ENCODE data around the gene SPTSSA. TPM values are rescaled to one million over a fixed set of nuclear protein-coding genes. Genes with fewer than 3 reads are reported as not detected.
"Not testable (repeated sequence)": the region's sequence is repeated elsewhere in the genome, so short reads cannot be mapped to it uniquely, and the experiment has no call there.

SPTSSA gene
- total RNA-seq, 1 experiment from 2014 or later = 24.5 TPM

DNA sequence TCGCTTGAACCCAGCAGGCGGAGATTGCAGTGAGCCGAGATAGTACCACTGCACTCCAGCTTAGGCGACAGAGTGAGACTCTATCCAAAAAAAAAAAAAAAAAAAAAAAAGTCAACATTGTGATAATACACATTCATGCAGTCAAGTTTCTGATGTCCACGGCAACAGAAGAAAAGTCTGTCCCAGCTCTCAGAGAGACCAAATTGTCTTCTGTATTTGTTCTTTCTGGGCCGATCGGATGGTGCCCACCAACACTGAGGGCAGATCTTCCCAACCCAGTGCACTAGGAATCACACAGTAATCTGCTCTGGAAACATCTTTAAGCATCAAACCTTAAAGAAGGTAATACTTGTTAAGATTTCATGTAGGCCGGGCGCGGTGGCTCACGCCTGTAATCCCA, 45.8 kb upstream of the SPTSSA start (continued):
- TF ChIP-seq, protein P1, sequence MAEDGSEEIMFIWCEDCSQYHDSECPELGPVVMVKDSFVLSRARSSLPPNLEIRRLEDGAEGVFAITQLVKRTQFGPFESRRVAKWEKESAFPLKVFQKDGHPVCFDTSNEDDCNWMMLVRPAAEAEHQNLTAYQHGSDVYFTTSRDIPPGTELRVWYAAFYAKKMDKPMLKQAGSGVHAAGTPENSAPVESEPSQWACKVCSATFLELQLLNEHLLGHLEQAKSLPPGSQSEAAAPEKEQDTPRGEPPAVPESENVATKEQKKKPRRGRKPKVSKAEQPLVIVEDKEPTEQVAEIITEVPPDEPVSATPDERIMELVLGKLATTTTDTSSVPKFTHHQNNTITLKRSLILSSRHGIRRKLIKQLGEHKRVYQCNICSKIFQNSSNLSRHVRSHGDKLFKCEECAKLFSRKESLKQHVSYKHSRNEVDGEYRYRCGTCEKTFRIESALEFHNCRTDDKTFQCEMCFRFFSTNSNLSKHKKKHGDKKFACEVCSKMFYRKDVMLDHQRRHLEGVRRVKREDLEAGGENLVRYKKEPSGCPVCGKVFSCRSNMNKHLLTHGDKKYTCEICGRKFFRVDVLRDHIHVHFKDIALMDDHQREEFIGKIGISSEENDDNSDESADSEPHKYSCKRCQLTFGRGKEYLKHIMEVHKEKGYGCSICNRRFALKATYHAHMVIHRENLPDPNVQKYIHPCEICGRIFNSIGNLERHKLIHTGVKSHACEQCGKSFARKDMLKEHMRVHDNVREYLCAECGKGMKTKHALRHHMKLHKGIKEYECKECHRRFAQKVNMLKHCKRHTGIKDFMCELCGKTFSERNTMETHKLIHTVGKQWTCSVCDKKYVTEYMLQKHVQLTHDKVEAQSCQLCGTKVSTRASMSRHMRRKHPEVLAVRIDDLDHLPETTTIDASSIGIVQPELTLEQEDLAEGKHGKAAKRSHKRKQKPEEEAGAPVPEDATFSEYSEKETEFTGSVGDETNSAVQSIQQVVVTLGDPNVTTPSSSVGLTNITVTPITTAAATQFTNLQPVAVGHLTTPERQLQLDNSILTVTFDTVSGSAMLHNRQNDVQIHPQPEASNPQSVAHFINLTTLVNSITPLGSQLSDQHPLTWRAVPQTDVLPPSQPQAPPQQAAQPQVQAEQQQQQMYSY (CRISPR knock-in tag; IDR thresholded peaks at IDR 0.05) = no peak

DNA sequence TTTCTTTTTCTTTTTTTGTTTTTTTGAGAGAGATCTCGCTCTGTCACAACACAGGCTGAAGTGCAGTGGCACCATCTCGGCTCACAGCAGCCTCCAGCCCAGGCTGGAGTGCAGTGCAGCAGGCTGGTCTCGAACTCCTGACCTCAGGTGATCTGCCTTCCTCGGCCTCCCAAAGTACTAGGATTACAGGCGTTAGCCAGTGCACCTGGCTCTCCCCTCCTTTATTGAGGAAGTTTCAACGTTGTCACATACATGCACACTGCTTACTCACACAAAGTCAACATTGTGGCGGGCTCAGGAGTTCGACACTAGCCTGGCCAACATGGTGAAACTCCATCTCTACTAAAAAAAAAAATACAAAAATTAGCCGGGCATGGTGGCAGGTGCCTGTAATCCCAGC, 45.4 kb upstream of the SPTSSA start:
- POLR2A ChIA-PET = no interaction called here
- Mint-ChIP-seq H3K36me3 (no peaks in the 10 kb centered on the region), H3K4me1 (peaks cover 9% of the 10 kb centered on the region), H3K9me3 (no peaks in the 10 kb centered on the region), H3K27me3 (ENCODE audit: low read depth) (no peaks in the 10 kb centered on the region), H3K27ac (no peak overlapping the region), H3K4me3 (no peak overlapping the region)
- TF ChIP-seq, protein P2, sequence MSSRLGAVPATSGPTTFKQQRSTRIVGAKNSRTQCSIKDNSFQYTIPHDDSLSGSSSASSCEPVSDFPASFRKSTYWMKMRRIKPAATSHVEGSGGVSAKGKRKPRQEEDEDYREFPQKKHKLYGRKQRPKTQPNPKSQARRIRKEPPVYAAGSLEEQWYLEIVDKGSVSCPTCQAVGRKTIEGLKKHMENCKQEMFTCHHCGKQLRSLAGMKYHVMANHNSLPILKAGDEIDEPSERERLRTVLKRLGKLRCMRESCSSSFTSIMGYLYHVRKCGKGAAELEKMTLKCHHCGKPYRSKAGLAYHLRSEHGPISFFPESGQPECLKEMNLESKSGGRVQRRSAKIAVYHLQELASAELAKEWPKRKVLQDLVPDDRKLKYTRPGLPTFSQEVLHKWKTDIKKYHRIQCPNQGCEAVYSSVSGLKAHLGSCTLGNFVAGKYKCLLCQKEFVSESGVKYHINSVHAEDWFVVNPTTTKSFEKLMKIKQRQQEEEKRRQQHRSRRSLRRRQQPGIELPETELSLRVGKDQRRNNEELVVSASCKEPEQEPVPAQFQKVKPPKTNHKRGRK (CRISPR knock-in tag; IDR thresholded peaks at IDR 0.05; ENCODE audit: borderline replicate concordance) = no peak
- no peak for TF ChIP-seq FOXP1 (CRISPR knock-in tag; IDR thresholded peaks at IDR 0.05; ENCODE audit: borderline replicate concordance)
- no peak for TF ChIP-seq SMAD4 (CRISPR knock-in tag; IDR thresholded peaks at IDR 0.05)
- TF ChIP-seq, protein P3, sequence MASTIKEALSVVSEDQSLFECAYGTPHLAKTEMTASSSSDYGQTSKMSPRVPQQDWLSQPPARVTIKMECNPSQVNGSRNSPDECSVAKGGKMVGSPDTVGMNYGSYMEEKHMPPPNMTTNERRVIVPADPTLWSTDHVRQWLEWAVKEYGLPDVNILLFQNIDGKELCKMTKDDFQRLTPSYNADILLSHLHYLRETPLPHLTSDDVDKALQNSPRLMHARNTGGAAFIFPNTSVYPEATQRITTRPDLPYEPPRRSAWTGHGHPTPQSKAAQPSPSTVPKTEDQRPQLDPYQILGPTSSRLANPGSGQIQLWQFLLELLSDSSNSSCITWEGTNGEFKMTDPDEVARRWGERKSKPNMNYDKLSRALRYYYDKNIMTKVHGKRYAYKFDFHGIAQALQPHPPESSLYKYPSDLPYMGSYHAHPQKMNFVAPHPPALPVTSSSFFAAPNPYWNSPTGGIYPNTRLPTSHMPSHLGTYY (CRISPR knock-in tag; IDR thresholded peaks at IDR 0.05) = no peak
- TF ChIP-seq, protein P4, sequence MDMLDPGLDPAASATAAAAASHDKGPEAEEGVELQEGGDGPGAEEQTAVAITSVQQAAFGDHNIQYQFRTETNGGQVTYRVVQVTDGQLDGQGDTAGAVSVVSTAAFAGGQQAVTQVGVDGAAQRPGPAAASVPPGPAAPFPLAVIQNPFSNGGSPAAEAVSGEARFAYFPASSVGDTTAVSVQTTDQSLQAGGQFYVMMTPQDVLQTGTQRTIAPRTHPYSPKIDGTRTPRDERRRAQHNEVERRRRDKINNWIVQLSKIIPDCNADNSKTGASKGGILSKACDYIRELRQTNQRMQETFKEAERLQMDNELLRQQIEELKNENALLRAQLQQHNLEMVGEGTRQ (CRISPR knock-in tag; IDR thresholded peaks at IDR 0.05) = no peak
- no peak for TF ChIP-seq ATF1 (CRISPR knock-in tag; IDR thresholded peaks at IDR 0.05)
- no peak for TF ChIP-seq GRHL2 (CRISPR knock-in tag; IDR thresholded peaks at IDR 0.05; ENCODE audit: insufficient replicate concordance, severe bottlenecking)
- ATAC-seq (no peak), DNase-seq (ENCODE audit: low spot score) (no peak)
- CTCF ChIA-PET = interaction anchor here (0.6 to 0.7 kb wide), 2 partner anchors 60 to 173 kb away, joined by 3 to 4 read pairs; no protein-coding TSS in a partner anchor

DNA sequence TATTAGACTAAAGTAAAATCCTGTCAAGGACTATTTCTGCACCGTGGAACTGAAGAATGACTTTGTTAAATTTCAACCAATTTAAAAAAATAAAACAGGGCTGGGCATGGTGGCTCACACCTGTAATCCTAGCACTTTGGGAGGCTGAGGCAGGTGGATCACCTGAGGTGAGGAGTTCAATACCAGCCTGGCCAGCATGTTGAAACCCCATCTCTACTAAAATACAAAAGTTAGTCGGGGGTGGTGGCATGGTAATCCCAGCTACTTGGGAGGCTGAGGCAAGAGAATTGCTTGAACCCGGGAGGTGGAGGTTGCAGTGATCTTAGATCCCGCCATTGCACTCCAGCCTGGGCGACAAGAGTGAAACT, 43.1 kb upstream of the SPTSSA start:
- H3K4me3 Mint-ChIP-seq; ATAC-seq; POLR2A ChIA-PET; H3K36me3 Mint-ChIP-seq; H3K27ac Mint-ChIP-seq; H3K9me3 Mint-ChIP-seq; DNase-seq (ENCODE audit: low spot score); H3K27me3 Mint-ChIP-seq (ENCODE audit: low read depth); CTCF ChIA-PET: not testable (repeated sequence)
- peaks cover 14% of the 10 kb centered on the region for H3K4me1 Mint-ChIP-seq

DNA sequence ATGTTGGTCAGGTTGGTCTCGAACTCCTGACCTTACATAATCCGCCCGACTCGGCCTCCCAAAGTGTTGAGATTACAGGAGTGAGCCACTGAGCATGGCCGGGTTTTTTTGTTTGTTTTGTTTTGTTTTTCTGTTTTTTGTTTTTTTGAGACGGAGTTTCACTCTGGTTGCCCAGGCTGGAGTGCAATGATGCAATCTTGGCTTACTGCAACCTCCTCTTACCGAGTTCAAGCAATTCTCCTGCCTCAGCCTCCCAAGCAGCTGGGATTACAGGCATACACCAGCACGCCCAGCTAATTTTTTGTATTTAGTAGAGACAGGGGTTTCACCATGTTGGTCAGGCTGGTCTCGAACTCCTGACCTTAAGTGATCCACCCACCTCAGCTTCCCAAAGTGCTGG, 42.0 kb upstream of the SPTSSA start:
- POLR2A ChIA-PET; H3K27me3 Mint-ChIP-seq (ENCODE audit: low read depth): not testable (repeated sequence)

More for the DNA sequence above, 42.0 kb upstream of the SPTSSA start:
- H3K27ac Mint-ChIP-seq; CTCF ChIA-PET; H3K36me3 Mint-ChIP-seq; DNase-seq (ENCODE audit: low spot score); H3K4me3 Mint-ChIP-seq; ATAC-seq; H3K9me3 Mint-ChIP-seq: not testable (repeated sequence)
- H3K4me1 Mint-ChIP-seq = peaks cover 14% of the 10 kb centered on the region
- TF ChIP-seq GABPB1 (CRISPR knock-in tag; IDR thresholded peaks at IDR 0.05) = peak; percentile 59; the same call in 1 of the 2 replicates
